Ovary (tissue), 9 donors: Measurements from ENCODE around the gene NECAB2. TPM values are rescaled to one million over a fixed set of nuclear protein-coding genes. Genes with fewer than 3 reads are reported as not detected.

Experiments
- DNase-seq, 5 donors: peaks; one replicate each; pipeline ENCODE4 v3.0.0-alpha.2; 2019 to 2020
- H3K27ac ChIP-seq, 2 donors: fragments of 200-600 bp; one replicate each; pipeline versions ENCODE4 v1.5.1 to v1.8.0; 2019 to 2022
- H3K27me3 ChIP-seq: fragments of 200-600 bp; one replicate; pipeline ENCODE4 v1.8.0; 2022
- H3K36me3 ChIP-seq: fragments of 200-600 bp; sonication (generic); one replicate; pipeline ENCODE4 v1.5.1; 2019
- H3K4me1 ChIP-seq: one replicate; pipeline ENCODE4 v1.8.1; 2013; ENCODE audit warnings: mild to moderate bottlenecking, moderate library complexity; ENCODE audit not compliant: insufficient read depth
- H3K4me3 ChIP-seq: fragments of 200-600 bp; sonication (generic); one replicate; pipeline ENCODE4 v1.5.1; 2017
- H3K9me3 ChIP-seq, 2 donors: fragments of 200-600 bp in 1 of 2; sonication (generic) in 1 of 2; one replicate each; pipeline versions ENCODE4 v1.5.1 to v1.8.1; 2013 to 2019; ENCODE audit warnings: mild to moderate bottlenecking in 1 of 2, moderate library complexity in 1 of 2
- EP300 ChIP-seq: sonication (generic); formaldehyde crosslinking; IDR thresholded peaks from one replicate; pipeline ENCODE4 v1.6.1; 2017; ENCODE audit warnings: antibody characterized with exemption
- POLR2A ChIP-seq: fragments of 450-650 bp; IDR thresholded peaks from one replicate; pipeline ENCODE4 v1.6.1; 2017; ENCODE audit warnings: antibody characterized with exemption, mild to moderate bottlenecking, moderate library complexity
- WGBS, 3 donors: extraction: QIAGEN DNeasy Blood & Tissue Kit in 1 of 3; methylation state at CpG; one replicate each; pipeline versions ENCODE4 v1.1.5 to v1.1.7; 2013 to 2017; 5-methylcytosine and 5-hydroxymethylcytosine counted together
- intact Hi-C, 4 donors: fragments of 100-400 bp; cut with DNase I; formaldehyde crosslinking; loops; one replicate each; pipeline versions ENCODE4 v1.11.0 to v1.15.1; 2022 to 2023
- polyA plus RNA-seq, 2 donors: library from polyadenylated mRNA; stranded (reverse); fragments of 200-250 nt in 1 of 2; fragments of 350-450 nt in 1 of 2; fragmentation: Illumina TruSeq in 1 of 2; extraction: RNeasy Lipid Tissue Mini Kit (QIAGEN cat#74804) in 1 of 2; gene quantifications; one replicate each; pipeline ENCODE4 v1.2.3, GENCODE V29; 2013 to 2014
- total RNA-seq, 7 donors: library from RNA; depleted of rRNA in 2 of 7; stranded (reverse); fragments of >200 nt in 2 of 7; fragmentation: NEBNext Ultra II Directional in 3 of 7; extraction: Animal tissue kit (Norgen Biotek cat#: 25700) in 3 of 7; gene quantifications; one replicate each; pipeline versions ENCODE4 v1.1.0 to v1.2.4, GENCODE V29; 2016 to 2023
- TF ChIP-seq, protein P1 (sequence below), 3 donors: fragments of 450-650 bp in 2 of 3; fragments of 200-600 bp in 1 of 3; IDR thresholded peaks; one replicate each; pipeline versions ENCODE4 v1.5.1 to v1.8.0; 2016 to 2022; ENCODE audit warnings: antibody characterized with exemption in 3 of 3, mild to moderate bottlenecking in 1 of 3
- donor health status: DM: no; HTN: no; CAD: no; lungs with moderate emphysema.
- donor health status: DM: no; HTN: no; CAD: no.
- donor health status: Bipolar disorder and iron deficiency.
- donor health status: DM: yes; HTN: yes; CAD: no.
- donor health status: DM: no; HTN: no; CAD: no.
- donor health status: DM: yes; HTN: yes; CAD: no.

Gene NECAB2
- total and polyA plus RNA-seq, 9 donors, result 0.20 to 1.6 (median 0.50) TPM; not detected in 4

DNA sequence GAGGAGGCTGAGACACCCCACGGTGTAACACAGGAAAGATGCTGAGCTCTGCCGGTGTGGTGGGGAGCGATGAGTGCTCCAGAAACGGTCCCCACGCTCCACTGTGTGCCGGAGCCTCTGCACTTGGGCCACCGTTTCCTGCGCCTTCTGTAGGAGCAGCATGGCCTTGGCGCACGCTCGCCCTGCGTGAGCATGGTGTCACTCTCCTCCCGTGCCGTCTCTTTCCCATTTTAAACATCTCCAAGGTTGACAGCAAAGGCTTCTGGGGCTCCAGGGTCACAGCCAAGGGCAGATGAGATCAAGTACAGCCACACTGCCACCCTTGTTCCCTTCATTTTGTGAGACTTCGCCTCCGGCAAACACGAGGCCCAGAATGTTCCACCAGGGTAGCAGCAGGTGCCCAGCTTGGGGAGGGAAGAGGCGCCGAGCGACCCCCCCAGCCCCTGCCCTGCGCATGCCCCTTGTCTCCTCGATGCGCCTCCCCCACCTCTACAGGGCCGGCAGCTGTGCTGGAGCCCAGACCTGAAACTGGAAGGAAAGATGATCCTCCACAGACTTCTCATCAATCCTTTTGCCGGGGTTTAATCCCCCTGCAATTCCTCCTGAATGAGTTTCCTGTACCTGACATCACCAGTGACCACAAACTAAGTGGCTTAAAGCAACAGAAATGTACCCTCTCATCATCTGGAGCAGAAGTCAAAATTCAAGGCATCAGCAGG is 34.9 kb upstream of the NECAB2 start:
- no peaks in the 10 kb centered on the region for H3K36me3 ChIP-seq
- 64 to 74% (median 73%) methylated on average over 25 of the region's 25 CpGs for WGBS, 3 donors

DNA sequence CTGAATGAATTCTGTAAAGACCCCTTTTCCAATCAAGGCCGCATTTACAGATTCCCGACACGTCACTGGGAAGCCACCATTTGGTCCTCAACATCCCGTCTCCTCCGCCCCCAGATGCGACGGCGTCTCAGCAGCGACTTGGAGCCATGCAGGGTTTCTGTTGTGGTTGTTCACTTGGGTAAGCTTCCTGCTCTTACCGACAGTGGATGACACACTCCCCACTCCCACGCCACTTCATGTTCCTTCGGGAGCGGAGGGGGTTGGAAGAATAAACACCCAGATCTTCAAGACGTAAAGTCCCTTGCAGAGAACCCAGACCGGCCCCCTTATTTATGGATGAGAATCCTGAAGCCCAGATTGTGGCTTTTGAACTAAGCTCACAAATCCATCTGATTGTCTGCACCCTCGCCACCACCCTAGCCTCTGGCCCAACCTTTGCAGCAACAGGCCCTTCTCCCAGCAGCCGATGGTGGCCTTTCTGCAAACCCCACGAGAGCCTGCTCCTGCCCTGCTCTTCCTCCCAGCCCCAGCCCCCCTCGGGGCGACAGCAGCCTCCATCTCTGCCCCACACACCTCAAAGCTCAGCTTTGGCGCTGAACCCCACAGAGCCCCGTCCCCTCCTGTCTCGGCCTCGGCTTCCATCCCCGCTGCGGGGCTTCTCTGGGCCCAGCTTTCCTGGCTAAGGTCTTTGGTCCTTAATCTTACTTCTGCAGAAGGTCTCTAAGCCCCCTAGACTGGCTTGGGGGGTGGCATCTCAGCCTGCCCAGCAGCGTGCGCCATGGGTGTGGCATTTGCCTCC is 34.0 kb upstream of the NECAB2 start:
- Histone ChIP-seq H3K27me3 (no peaks in the 10 kb centered on the region), H3K4me3 (no peak overlapping the region), H3K9me3 (no peaks in the 10 kb centered on the region), H3K27ac (no peak overlapping the region), H3K36me3 (no peaks in the 10 kb centered on the region), H3K4me1 (no peaks in the 10 kb centered on the region)
- intact Hi-C loops, result no loop called here
- TF ChIP-seq POLR2A (no peak), EP300 (no peak)
- TF ChIP-seq, protein P1, sequence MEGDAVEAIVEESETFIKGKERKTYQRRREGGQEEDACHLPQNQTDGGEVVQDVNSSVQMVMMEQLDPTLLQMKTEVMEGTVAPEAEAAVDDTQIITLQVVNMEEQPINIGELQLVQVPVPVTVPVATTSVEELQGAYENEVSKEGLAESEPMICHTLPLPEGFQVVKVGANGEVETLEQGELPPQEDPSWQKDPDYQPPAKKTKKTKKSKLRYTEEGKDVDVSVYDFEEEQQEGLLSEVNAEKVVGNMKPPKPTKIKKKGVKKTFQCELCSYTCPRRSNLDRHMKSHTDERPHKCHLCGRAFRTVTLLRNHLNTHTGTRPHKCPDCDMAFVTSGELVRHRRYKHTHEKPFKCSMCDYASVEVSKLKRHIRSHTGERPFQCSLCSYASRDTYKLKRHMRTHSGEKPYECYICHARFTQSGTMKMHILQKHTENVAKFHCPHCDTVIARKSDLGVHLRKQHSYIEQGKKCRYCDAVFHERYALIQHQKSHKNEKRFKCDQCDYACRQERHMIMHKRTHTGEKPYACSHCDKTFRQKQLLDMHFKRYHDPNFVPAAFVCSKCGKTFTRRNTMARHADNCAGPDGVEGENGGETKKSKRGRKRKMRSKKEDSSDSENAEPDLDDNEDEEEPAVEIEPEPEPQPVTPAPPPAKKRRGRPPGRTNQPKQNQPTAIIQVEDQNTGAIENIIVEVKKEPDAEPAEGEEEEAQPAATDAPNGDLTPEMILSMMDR (IDR thresholded peaks at IDR 0.05), result no peak
- WGBS, 3 donors, result 65 to 70% (median 67%) methylated on average over 28 of the region's 28 CpGs
- DNase-seq, result no peak

More for the DNA sequence above, 34.9 kb upstream of the NECAB2 start:
- no peak overlapping the region for H3K4me3 ChIP-seq
- H3K4me1 ChIP-seq, result no peaks in the 10 kb centered on the region
- H3K9me3 ChIP-seq, result no peaks in the 10 kb centered on the region
- no peaks in the 10 kb centered on the region for H3K27me3 ChIP-seq
- TF ChIP-seq EP300, result no peak
- no peak for TF ChIP-seq POLR2A
- TF ChIP-seq, protein P1 (IDR thresholded peaks at IDR 0.05), result no peak
- no peak for DNase-seq
- intact Hi-C loops, result no loop called here
- H3K27ac ChIP-seq, result no peak overlapping the region

DNA sequence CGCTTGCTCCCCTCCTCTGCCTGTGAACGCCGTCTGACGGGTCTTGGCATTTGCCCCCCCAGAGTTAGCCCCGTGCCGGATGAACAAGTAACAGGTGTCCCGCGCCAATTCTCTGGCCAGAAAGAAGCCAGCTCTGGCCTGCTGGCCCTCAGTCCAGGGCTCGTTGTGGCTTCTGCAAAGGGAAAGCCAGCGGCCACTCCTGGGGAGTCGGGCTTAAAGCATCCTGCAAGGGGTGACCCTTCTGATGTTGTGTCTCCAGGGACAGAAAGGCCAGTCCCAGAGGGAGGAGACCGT is 33.4 kb upstream of the NECAB2 start:
- no peak overlapping the region for H3K27ac ChIP-seq
- H3K9me3 ChIP-seq, result no peaks in the 10 kb centered on the region
- H3K36me3 ChIP-seq, result no peaks in the 10 kb centered on the region
- WGBS, 3 donors, result 54 to 61% (median 58%) methylated on average over 10 to 12 of the region's 12 CpGs
- H3K4me3 ChIP-seq, result no peak overlapping the region
- H3K4me1 ChIP-seq, result no peaks in the 10 kb centered on the region
- TF ChIP-seq POLR2A, result no peak
- TF ChIP-seq, protein P1 (IDR thresholded peaks at IDR 0.05), result no peak
- no peak for TF ChIP-seq EP300
- no peaks in the 10 kb centered on the region for H3K27me3 ChIP-seq
- DNase-seq, result no peak
- intact Hi-C loops, result no loop called here

GRCh38 chr16:83935005-83935857 is 32.8 kb upstream of the NECAB2 start:
- no peak for TF ChIP-seq EP300
- no peak for TF ChIP-seq POLR2A
- TF ChIP-seq, protein P1 (IDR thresholded peaks at IDR 0.05), result no peak
- DNase-seq, result no peak
- Histone ChIP-seq H3K9me3 (no peaks in the 10 kb centered on the region), H3K4me3 (no peak overlapping the region), H3K4me1 (no peaks in the 10 kb centered on the region), H3K27ac (no peak overlapping the region), H3K27me3 (no peaks in the 10 kb centered on the region), H3K36me3 (no peaks in the 10 kb centered on the region)
- 79 to 82% (median 82%) methylated on average over 30 of the region's 30 CpGs for WGBS, 3 donors
- intact Hi-C loops, result no loop called here
